Caco-2 (cell line): ENCODE measurements around the gene LRRC27. TPM values are rescaled to one million over a fixed set of nuclear protein-coding genes. Genes with fewer than 3 reads are reported as not detected.

Source experiments
- BruUV-seq: library from RNA; stranded (reverse); fragments of 400-500 nt; replicated peaks from 2 replicates; lab custom pipeline; 2021; lab: Mats Ljungman, UMichigan
- CTCF ChIA-PET: fragments of 300-600 bp; sonication (Branson Sonifier 250); formaldehyde crosslinking; loops from one replicate; lab custom pipeline; 2022; ENCODE audit warnings: antibody characterized with exemption; lab: Charles Lee
- POLR2A ChIA-PET: fragments of 300-600 bp; sonication (Branson Sonifier 250); formaldehyde crosslinking; loops from one replicate; lab custom pipeline; 2022; ENCODE audit warnings: antibody characterized with exemption; lab: Charles Lee
- DNase-seq, 2 experiments: peaks; one replicate each; pipeline versions ENCODE4 v3.0.0 to v3.0.0-alpha.2; 2020 to 2022
- H3K27me3 ChIP-seq: replicated peaks from 2 replicates; pipeline ENCODE4 v1.6.0; 2011; ENCODE audit warnings: low read length; ENCODE audit not compliant: control insufficient read depth, insufficient read depth
- H3K36me3 ChIP-seq: 2 replicates; pipeline ENCODE4 v1.5.1; 2011; ENCODE audit warnings: low read length; ENCODE audit not compliant: control insufficient read depth, insufficient read depth
- H3K4me1 ChIP-seq: fragments of 250-450 bp; sonication (Bioruptor Pico); 2 replicates; pipeline ENCODE4 v1.5.1; 2020; ENCODE audit warnings: mild to moderate bottlenecking
- H3K4me3 ChIP-seq: 2 replicates; pipeline ENCODE4 v1.5.1; 2011; ENCODE audit warnings: low read depth, mild to moderate bottlenecking, control low read depth, low read length
- H3K9me3 ChIP-seq: fragments of 250-450 bp; sonication (Bioruptor Pico); 2 replicates; pipeline ENCODE4 v1.5.1; 2020; ENCODE audit warnings: mild to moderate bottlenecking, moderate library complexity
- H3K27ac Mint-ChIP-seq: one replicate; pipeline ENCODE4 v1.8.0; 2022; ENCODE audit warnings: mixed read lengths; ENCODE audit not compliant: unreplicated experiment
- H3K27me3 Mint-ChIP-seq: one replicate; pipeline ENCODE4 v1.8.0; 2022; ENCODE audit warnings: mixed read lengths; ENCODE audit not compliant: insufficient read depth, unreplicated experiment
- H3K36me3 Mint-ChIP-seq: one replicate; pipeline ENCODE4 v1.8.0; 2022; ENCODE audit warnings: mild to moderate bottlenecking, mixed read lengths; ENCODE audit not compliant: insufficient read depth, unreplicated experiment
- H3K4me1 Mint-ChIP-seq: one replicate; pipeline ENCODE4 v1.8.0; 2022; ENCODE audit warnings: low read depth, mixed read lengths; ENCODE audit not compliant: unreplicated experiment
- H3K4me3 Mint-ChIP-seq: one replicate; pipeline ENCODE4 v1.8.0; 2022; ENCODE audit warnings: mild to moderate bottlenecking, moderate library complexity, mixed read lengths; ENCODE audit not compliant: unreplicated experiment
- H3K9me3 Mint-ChIP-seq: one replicate; pipeline ENCODE4 v1.8.0; 2022; ENCODE audit warnings: mixed read lengths; ENCODE audit not compliant: unreplicated experiment
- intact Hi-C: fragments of 100-400 bp; cut with micrococcal nuclease; formaldehyde crosslinking; loops from one replicate; pipeline ENCODE4 v1.10.0; 2022; ENCODE audit not compliant: unreplicated experiment
- total RNA-seq: library from RNA; stranded (reverse); gene quantifications from 2 replicates; pipeline ENCODE4 v1.2.3, GENCODE V29; 2022
- TF ChIP-seq, protein P1 (sequence below), 2 experiments: fragments of 200-600 bp in 1 of 2; IDR thresholded peaks; 1 replicate in 1 of 2; 2 replicates in 1 of 2; pipeline versions ENCODE4 v1.5.1 to v1.8.0; 2011 to 2022; ENCODE audit warnings: antibody characterized with exemption in 1 of 2, control low read depth in 1 of 2, inconsistent platforms in 1 of 2, low read depth in 1 of 2, low read length in 1 of 2, mild to moderate bottlenecking in 1 of 2, moderate library complexity in 1 of 2; ENCODE audit not compliant: insufficient read depth in 1 of 2, severe bottlenecking in 1 of 2, unreplicated experiment in 1 of 2

Gene LRRC27
- total RNA-seq, 1 experiment from 2014 or later: 11.7 TPM

DNA sequence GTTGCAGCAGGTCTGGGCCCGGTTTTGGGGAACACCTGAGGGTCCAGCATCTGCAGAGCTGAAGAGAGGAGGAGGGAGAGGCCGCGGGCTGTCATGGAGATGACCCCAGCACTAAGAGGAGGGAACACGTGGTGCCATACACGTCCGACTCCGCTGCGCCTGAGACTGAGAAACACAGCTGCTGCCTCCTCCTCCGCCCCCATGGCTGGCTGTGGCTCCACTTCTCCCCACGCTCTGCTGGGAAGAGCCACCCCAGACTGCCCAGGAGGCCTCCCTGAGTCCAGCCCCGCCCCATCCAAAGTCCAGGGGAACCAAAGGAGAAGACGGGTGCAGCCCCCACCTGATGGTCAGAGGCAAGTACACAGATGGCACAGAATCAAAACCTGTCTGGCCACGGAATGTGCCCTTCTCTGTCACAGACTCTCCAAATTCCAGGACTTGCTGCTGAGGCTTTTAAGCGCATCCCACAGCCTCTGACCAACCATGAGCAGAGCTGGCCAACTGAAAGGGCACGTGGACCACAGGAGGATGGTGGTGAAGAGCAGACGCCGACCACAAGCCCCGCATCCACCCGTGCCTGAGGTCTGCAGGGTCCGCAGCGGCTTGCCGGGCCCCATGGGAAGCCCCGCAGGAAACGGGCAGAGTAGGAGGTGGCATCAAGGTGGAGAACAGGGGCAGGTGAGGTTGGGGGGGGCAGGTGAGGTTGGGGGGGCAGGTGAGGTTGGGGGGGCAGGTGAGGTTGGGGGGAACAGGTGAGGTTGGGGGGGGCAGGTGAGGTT is 48.2 kb upstream of the LRRC27 start:
- Mint-ChIP-seq H3K27ac (no peak overlapping the region), H3K4me1 (no peaks in the 10 kb centered on the region), H3K4me3 (no peak overlapping the region), H3K27me3 (peaks cover 4% of the 10 kb centered on the region), H3K9me3 (peaks cover 10% of the 10 kb centered on the region), H3K36me3 (no peaks in the 10 kb centered on the region)
- ChIA-PET POLR2A (no interaction called here), CTCF (no interaction called here)
- no peak overlapping the region for H3K4me3 ChIP-seq
- TF ChIP-seq, protein P1, sequence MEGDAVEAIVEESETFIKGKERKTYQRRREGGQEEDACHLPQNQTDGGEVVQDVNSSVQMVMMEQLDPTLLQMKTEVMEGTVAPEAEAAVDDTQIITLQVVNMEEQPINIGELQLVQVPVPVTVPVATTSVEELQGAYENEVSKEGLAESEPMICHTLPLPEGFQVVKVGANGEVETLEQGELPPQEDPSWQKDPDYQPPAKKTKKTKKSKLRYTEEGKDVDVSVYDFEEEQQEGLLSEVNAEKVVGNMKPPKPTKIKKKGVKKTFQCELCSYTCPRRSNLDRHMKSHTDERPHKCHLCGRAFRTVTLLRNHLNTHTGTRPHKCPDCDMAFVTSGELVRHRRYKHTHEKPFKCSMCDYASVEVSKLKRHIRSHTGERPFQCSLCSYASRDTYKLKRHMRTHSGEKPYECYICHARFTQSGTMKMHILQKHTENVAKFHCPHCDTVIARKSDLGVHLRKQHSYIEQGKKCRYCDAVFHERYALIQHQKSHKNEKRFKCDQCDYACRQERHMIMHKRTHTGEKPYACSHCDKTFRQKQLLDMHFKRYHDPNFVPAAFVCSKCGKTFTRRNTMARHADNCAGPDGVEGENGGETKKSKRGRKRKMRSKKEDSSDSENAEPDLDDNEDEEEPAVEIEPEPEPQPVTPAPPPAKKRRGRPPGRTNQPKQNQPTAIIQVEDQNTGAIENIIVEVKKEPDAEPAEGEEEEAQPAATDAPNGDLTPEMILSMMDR (IDR thresholded peaks at IDR 0.05; ENCODE audit: insufficient read depth in 1 of 2, low read depth in 1 of 2, low read length in 1 of 2, severe bottlenecking in 1 of 2, unreplicated experiment in 1 of 2): no peak
- no peaks in the 10 kb centered on the region for H3K27me3 ChIP-seq
- DNase-seq: no peak
- H3K4me1 ChIP-seq: no peaks in the 10 kb centered on the region
- H3K36me3 ChIP-seq: no peaks in the 10 kb centered on the region
- H3K9me3 ChIP-seq: peaks cover 10% of the 10 kb centered on the region
- intact Hi-C loops: no loop called here
- BruUV-seq: no TSS peak

DNA sequence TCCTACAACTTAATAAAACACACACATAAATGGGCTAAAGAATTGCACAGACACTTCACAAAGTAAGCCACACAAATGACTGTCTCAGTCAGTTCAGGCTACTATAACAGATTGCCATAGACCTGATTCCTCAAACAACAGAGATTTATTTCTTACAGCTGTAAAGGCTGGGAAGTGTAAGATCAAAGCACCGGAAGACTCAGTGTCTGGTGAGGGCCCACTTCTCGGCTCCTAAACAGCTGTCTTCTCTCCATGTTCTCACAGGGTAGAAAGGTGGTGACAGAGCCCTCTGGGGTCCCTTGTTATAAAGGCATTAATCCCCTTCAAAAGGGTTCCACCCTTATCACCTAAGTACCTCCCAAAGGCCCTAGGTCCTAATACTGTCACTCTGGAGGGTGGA is 42.6 kb upstream of the LRRC27 start:
- H3K4me1 Mint-ChIP-seq: no peaks in the 10 kb centered on the region
- POLR2A ChIA-PET: no interaction called here

DNA sequence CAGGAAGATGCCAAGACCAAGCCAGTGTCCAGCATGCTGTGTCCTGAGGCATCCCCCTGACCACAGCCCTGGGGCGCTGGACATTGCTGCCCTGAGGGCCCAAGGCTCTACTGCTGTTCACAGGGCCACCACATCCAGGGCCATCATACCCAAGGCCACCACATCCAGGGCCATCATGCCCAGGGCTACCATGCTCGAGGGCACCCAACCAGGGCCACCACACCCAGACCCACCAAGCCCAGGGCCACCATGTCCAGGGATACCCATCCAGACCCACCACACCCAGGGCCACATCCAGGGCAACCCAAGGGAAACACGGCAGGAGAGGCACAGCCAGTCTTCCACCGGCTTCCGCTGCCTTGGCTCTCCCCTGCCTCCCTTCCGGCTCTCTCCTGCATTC is 41.4 kb upstream of the LRRC27 start:
- intact Hi-C loops: no loop called here
- POLR2A ChIA-PET: no interaction called here
- Histone ChIP-seq H3K4me1 (no peaks in the 10 kb centered on the region), H3K27me3 (no peaks in the 10 kb centered on the region), H3K36me3 (no peaks in the 10 kb centered on the region), H3K4me3 (no peak overlapping the region), H3K9me3 (peaks cover 15% of the 10 kb centered on the region)
- Mint-ChIP-seq H3K4me1 (no peaks in the 10 kb centered on the region), H3K9me3 (peaks cover 10% of the 10 kb centered on the region), H3K36me3 (no peaks in the 10 kb centered on the region), H3K27me3 (peaks cover under 1% of the 10 kb centered on the region), H3K27ac (no peak overlapping the region), H3K4me3 (no peak overlapping the region)
- no TSS peak for BruUV-seq
- DNase-seq: no peak
- CTCF ChIA-PET: no interaction called here
- TF ChIP-seq, protein P1 (IDR thresholded peaks at IDR 0.05; ENCODE audit: insufficient read depth in 1 of 2, low read depth in 1 of 2, low read length in 1 of 2, severe bottlenecking in 1 of 2, unreplicated experiment in 1 of 2): no peak

More for the DNA sequence above, 42.6 kb upstream of the LRRC27 start:
- H3K27me3 Mint-ChIP-seq: peaks cover 4% of the 10 kb centered on the region
- no peak overlapping the region for H3K4me3 ChIP-seq
- no peaks in the 10 kb centered on the region for H3K27me3 ChIP-seq
- DNase-seq: no peak
- H3K9me3 Mint-ChIP-seq: peaks cover 10% of the 10 kb centered on the region
- H3K9me3 ChIP-seq: peaks cover 15% of the 10 kb centered on the region
- H3K4me3 Mint-ChIP-seq: no peak overlapping the region
- TF ChIP-seq, protein P1 (IDR thresholded peaks at IDR 0.05; ENCODE audit: insufficient read depth in 1 of 2, low read depth in 1 of 2, low read length in 1 of 2, severe bottlenecking in 1 of 2, unreplicated experiment in 1 of 2): no peak
- H3K27ac Mint-ChIP-seq: no peak overlapping the region
- CTCF ChIA-PET: no interaction called here
- no TSS peak for BruUV-seq
- H3K36me3 ChIP-seq: no peaks in the 10 kb centered on the region
- H3K36me3 Mint-ChIP-seq: no peaks in the 10 kb centered on the region
- no peaks in the 10 kb centered on the region for H3K4me1 ChIP-seq
- intact Hi-C loops: no loop called here
